ENCODE measurements around the gene PTCHD1.

PTCHD1 gene

DNA sequence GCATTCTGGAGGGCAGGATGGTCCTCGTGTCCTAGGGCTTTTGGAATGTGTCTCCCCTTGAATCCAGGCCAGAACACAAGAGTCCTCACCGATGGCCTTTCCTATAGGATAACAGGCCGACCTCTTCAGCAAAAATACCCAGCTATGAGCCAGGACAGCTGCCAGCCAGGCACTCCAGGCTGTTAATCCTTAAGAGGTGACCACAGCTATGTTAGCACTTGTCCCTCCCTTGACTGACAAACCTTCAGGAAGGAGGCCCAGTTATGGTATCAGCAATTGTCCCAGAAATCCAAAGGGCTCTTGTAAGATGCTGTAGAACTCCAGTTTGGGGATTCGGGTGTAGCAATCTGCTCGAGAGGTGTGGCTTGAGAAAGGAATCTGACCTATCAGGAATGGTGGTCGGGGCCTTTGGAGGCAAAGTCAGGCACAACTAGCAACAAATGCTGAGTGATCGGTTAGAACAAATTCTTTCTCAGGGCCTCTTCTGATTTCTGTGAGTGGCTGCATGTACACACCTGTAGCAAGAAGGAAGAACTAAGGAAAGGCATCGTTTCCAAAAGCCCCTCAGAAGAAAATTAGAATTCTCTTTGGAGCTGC lies 54.6 kb downstream of the PTCHD1 start:
- TF ChIP-seq, protein P1, sequence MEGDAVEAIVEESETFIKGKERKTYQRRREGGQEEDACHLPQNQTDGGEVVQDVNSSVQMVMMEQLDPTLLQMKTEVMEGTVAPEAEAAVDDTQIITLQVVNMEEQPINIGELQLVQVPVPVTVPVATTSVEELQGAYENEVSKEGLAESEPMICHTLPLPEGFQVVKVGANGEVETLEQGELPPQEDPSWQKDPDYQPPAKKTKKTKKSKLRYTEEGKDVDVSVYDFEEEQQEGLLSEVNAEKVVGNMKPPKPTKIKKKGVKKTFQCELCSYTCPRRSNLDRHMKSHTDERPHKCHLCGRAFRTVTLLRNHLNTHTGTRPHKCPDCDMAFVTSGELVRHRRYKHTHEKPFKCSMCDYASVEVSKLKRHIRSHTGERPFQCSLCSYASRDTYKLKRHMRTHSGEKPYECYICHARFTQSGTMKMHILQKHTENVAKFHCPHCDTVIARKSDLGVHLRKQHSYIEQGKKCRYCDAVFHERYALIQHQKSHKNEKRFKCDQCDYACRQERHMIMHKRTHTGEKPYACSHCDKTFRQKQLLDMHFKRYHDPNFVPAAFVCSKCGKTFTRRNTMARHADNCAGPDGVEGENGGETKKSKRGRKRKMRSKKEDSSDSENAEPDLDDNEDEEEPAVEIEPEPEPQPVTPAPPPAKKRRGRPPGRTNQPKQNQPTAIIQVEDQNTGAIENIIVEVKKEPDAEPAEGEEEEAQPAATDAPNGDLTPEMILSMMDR (IDR thresholded peaks at IDR 0.05; ENCODE audit: extremely low read depth, insufficient read depth, missing control alignments) = no peak
- in situ Hi-C loops (cut with MboI; ENCODE audit: low pct_unique_long_range_greater_than_20kb, low sequenced_read_pairs, unreplicated experiment) = no loop called here
- DNase-seq (ENCODE audit: low spot score) = no peak

DNA sequence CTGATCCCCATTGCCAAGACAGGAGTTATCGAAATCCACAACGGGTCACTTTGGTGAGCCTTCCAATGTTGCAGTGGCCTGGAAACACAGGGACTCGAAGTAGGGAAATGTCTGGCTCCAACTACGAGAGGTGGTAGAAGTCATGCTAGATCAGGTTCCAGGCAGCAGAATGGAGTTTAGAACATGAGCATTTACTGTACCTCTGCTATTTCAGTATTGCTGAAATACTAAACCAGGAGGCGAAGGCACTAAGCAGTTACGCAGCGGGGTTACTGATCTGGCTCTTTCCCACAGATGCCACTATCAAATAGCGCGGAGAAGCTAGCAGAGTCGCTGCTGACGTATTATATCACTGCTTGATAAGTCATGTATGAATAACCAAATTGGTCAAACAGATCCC lies 56.3 kb downstream of the PTCHD1 start:
- DNase-seq (ENCODE audit: low spot score) = no peak
- in situ Hi-C loops (cut with MboI; ENCODE audit: low pct_unique_long_range_greater_than_20kb, low sequenced_read_pairs, unreplicated experiment) = no loop called here
- TF ChIP-seq, protein P1 (IDR thresholded peaks at IDR 0.05; ENCODE audit: extremely low read depth, insufficient read depth, missing control alignments) = no peak

DNA sequence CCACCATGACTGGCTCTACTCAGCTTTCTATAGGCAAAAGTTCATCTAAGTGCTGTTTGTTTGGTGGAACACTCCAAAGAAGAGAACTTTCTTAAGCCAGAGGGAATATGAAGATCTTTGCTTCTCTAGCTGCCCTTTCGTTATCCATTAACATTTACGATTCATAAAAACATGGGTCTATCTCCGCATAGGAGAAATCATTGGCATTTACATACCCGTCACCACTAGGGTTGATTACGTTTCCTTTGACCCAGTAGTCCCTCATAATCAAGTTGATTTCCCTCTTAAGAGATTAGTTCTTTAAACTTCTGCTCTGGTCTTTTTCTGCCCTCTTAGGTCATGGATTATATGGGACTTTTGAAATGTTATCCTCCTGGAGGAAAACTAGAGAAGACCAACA lies 57.5 kb downstream of the PTCHD1 start:
- DNase-seq (ENCODE audit: low spot score) = no peak
- in situ Hi-C loops (cut with MboI; ENCODE audit: low pct_unique_long_range_greater_than_20kb, low sequenced_read_pairs, unreplicated experiment) = no loop called here
- TF ChIP-seq, protein P1 (IDR thresholded peaks at IDR 0.05; ENCODE audit: extremely low read depth, insufficient read depth, missing control alignments) = no peak

DNA sequence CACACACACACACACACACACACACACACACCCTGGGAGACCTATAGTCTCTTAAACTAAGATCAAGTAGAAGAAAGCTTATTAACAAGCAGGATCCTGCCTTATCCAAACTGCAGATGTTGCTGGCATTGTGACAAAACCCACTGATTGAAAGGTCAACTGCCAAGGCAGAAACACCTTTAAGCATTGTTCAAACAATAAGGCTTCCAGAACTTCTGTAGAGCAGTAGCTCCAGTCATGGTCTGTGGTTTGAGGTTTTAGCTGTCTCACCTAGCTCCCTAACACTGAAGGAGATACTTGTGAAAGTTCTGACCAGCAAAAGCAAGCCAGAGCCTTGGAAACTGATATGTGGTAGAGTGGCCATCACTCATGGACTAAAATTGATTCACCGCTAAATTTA lies 59.8 kb downstream of the PTCHD1 start:
- in situ Hi-C loops (cut with MboI; ENCODE audit: low pct_unique_long_range_greater_than_20kb, low sequenced_read_pairs, unreplicated experiment) = no loop called here
- TF ChIP-seq, protein P1 (IDR thresholded peaks at IDR 0.05; ENCODE audit: extremely low read depth, insufficient read depth, missing control alignments) = no peak
- no peak for DNase-seq (ENCODE audit: low spot score)

DNA sequence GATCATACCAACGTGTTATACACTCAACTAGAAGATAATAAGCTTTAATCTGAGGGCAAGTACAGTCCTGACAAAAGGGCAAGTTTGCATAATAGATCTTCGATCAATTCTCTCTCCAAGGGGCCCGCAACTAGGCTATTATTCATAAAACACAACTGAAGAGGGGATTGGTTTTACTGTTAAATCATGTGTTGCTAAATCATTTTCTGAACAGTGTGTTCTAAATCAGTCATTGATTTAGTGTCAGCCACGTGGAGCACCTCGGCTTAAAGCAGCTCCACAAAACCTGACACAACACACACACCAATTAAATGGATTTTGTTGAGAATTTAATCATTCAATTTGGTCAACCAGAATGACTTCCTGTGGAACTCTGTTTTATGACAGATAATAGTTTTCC lies 61.6 kb downstream of the PTCHD1 start:
- TF ChIP-seq, protein P1 (IDR thresholded peaks at IDR 0.05; ENCODE audit: extremely low read depth, insufficient read depth, missing control alignments) = no peak
- in situ Hi-C loops (cut with MboI; ENCODE audit: low pct_unique_long_range_greater_than_20kb, low sequenced_read_pairs, unreplicated experiment) = no loop called here
- no peak for DNase-seq (ENCODE audit: low spot score)

DNA sequence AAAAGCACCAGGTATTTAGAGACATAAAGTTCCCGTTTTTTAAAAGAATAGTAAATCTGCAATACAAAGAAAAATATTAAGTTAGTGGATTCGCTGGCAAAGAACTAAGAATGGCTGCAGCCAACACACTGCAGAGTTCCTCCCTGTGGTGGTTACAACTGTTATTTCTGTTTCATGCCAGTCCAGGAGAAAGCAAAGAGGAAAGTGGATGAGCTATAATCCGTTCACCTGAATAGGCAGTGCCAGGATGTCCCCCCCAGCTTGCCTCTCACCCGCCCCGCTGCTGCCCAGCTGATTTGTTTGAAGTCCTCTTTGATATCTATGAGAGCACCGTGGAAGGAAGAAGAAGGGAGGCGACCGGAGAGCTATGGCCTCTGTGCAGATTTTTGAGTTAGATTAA lies 63.9 kb downstream of the PTCHD1 start:
- in situ Hi-C loops (cut with MboI; ENCODE audit: low pct_unique_long_range_greater_than_20kb, low sequenced_read_pairs, unreplicated experiment) = no loop called here
- DNase-seq (ENCODE audit: low spot score) = no peak
- TF ChIP-seq, protein P1 (IDR thresholded peaks at IDR 0.05; ENCODE audit: extremely low read depth, insufficient read depth, missing control alignments) = no peak

DNA sequence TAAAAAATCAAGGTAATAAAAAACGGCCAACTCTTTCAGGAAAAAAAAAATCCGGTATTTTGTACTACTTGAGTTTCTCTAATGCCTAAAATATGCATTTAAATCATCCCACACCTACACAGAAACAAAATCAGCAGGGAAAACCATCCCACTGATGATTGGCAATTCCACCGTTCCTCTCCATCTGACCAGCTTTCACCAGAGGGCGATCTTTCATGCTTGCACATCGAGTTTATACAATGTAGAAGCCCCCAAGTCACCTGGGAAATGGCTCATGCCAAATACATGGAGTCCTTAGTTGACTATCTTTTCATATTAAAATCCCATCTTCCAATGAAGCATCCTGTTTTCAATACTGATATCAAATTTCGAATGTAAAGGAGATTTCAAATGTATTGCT lies 69.2 kb downstream of the PTCHD1 start:
- in situ Hi-C loops (cut with MboI; ENCODE audit: low pct_unique_long_range_greater_than_20kb, low sequenced_read_pairs, unreplicated experiment) = no loop called here
- DNase-seq (ENCODE audit: low spot score) = no peak
- TF ChIP-seq, protein P1 (IDR thresholded peaks at IDR 0.05; ENCODE audit: extremely low read depth, insufficient read depth, missing control alignments) = peak; percentile 2
